ENCODE data around the gene RGSL1. TPM values are rescaled to one million over a fixed set of nuclear protein-coding genes. Genes with fewer than 3 reads are reported as not detected.

The RGSL1 gene
- total and polyA plus RNA-seq, 7 donors = not detected

- Histone ChIP-seq H3K27ac (no peak overlapping the region), H3K36me3 (ENCODE audit: insufficient read depth in 1 of 2, low read depth in 1 of 2) (no peaks in the 10 kb centered on the region), H3K27me3 (ENCODE audit: insufficient read depth in 3 of 3, low read length in 2 of 3) (no peaks in the 10 kb centered on the region), H3K4me1 (peaks cover 12% of the 10 kb centered on the region), H3K4me3 (no peak overlapping the region), H3K9me3 (no peaks in the 10 kb centered on the region)
- intact Hi-C loops (cut with DNase I) = no loop called here
- DNase-seq (no peak), ATAC-seq (no peak)
- TF ChIP-seq, protein P1, sequence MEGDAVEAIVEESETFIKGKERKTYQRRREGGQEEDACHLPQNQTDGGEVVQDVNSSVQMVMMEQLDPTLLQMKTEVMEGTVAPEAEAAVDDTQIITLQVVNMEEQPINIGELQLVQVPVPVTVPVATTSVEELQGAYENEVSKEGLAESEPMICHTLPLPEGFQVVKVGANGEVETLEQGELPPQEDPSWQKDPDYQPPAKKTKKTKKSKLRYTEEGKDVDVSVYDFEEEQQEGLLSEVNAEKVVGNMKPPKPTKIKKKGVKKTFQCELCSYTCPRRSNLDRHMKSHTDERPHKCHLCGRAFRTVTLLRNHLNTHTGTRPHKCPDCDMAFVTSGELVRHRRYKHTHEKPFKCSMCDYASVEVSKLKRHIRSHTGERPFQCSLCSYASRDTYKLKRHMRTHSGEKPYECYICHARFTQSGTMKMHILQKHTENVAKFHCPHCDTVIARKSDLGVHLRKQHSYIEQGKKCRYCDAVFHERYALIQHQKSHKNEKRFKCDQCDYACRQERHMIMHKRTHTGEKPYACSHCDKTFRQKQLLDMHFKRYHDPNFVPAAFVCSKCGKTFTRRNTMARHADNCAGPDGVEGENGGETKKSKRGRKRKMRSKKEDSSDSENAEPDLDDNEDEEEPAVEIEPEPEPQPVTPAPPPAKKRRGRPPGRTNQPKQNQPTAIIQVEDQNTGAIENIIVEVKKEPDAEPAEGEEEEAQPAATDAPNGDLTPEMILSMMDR (IDR thresholded peaks at IDR 0.05) = no peak
- WGBS, 3 donors = 58 to 60% (median 60%) methylated on average over 3 of the region's 3 CpGs
Observed at GRCh38 chr1:182407724-182408123, 42.2 kb upstream of the RGSL1 start.

DNA sequence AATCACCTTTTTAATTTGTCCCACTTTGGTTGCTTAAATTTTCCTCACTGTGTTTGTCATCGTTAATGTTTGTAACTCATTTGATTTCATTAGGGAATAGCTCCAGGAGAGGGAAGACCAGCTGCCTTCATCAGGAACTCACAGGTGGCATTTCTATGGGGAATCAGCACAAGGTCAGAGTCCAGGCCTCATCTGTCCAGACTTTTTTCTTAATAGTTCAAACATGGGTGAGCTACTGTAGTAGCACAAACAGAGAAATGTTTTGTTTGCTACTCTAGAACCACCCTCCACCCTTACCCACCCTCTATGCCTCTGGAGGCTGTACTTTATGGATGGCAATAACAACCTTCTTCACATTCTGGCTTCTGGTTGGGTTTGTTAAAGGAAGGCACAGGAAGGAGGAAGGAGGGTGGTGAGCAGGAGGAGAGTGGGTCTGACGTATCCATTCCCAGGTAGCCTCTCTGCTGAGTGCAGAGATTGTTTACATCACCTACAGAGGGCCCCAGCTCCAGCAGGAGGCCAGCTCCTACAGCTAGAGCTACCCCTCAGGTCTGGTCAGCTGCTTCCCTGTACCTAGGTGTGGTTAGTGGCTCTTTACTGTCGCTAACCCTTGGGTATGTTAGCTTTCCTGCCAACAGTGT lies 41.4 kb upstream of the RGSL1 start:
- intact Hi-C loops (cut with DNase I) = no loop called here
- Histone ChIP-seq H3K9me3 (no peaks in the 10 kb centered on the region), H3K27me3 (ENCODE audit: insufficient read depth in 3 of 3, low read length in 2 of 3) (no peaks in the 10 kb centered on the region), H3K4me1 (peaks cover 12% of the 10 kb centered on the region), H3K27ac (no peak overlapping the region), H3K4me3 (no peak overlapping the region), H3K36me3 (ENCODE audit: insufficient read depth in 1 of 2, low read depth in 1 of 2) (no peaks in the 10 kb centered on the region)
- ATAC-seq = no peak
- DNase-seq = no peak
- TF ChIP-seq, protein P1 (IDR thresholded peaks at IDR 0.05) = no peak
- WGBS, 3 donors = 66 to 78% (median 74%) methylated on average over 3 of the region's 3 CpGs

DNA sequence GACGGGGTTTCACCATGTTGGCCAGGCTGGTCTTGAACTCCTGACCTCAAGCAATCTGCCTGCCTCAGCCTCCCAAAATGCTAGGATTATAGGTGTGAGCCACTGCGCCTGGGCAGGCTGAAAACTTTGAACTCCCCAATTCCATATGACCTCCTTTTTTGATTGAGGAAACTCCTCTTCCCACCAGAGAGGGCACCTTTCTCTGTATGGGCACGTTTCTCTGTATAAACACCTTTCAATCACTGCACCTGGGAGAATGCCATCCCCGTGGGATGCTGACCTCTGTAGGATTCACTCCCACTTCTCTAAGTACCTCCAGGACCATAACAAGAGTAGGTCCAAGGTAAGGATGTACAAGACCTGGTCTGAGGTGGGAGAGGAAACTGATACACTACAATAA lies 39.8 kb upstream of the RGSL1 start:
- Histone ChIP-seq H3K27me3 (ENCODE audit: insufficient read depth in 3 of 3, low read length in 2 of 3) (no peaks in the 10 kb centered on the region), H3K4me1 (peaks cover 12% of the 10 kb centered on the region), H3K9me3 (no peaks in the 10 kb centered on the region), H3K36me3 (ENCODE audit: insufficient read depth in 1 of 2, low read depth in 1 of 2) (no peaks in the 10 kb centered on the region), H3K4me3 (no peak overlapping the region), H3K27ac (no peak overlapping the region)
- DNase-seq = no peak
- peak in 2 of 4 donors; percentile 26 to 30 for ATAC-seq
- intact Hi-C loops (cut with DNase I) = no loop called here
- 78 to 85% (median 80%) methylated on average over 4 of the region's 4 CpGs for WGBS, 3 donors
- TF ChIP-seq, protein P1 (IDR thresholded peaks at IDR 0.05) = no peak

DNA sequence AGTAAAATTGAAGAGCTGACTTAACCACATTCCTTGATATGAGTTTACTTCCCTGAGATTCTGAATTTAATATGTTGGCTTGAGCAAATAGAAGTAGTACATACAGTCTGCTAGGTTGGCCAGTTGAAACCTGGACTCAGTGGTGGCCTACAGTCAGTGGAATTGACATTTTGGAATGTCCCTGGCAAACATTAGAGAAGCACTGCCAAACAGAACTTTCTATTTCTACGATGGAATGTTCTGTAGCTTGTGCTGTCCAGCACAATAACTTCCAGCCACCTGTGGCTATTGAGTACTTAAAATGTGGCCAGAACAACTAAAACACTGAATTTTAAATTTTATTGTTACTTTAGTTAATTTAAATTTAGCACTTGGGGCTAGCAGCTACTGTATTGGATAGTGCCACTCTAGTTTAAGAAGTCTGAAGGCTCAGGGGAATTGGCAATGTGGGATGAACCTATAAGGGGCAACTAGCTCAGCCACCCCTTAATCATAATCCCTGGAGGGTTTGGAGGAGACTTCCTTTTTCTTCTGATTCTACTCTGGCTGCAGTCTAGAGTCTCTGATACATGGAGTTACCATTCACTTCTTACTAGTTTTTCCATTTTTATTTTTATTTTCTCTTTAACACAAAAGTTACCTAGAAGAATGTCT lies 39.2 kb upstream of the RGSL1 start:
- ATAC-seq = peak; percentile 52 to 97 (median 76)
- Histone ChIP-seq H3K27ac (no peak overlapping the region), H3K36me3 (ENCODE audit: insufficient read depth in 1 of 2, low read depth in 1 of 2) (no peaks in the 10 kb centered on the region), H3K9me3 (no peaks in the 10 kb centered on the region), H3K4me1 (peaks cover 12% of the 10 kb centered on the region), H3K4me3 (no peak overlapping the region), H3K27me3 (ENCODE audit: insufficient read depth in 3 of 3, low read length in 2 of 3) (no peaks in the 10 kb centered on the region)
- no peak for DNase-seq
- WGBS, 3 donors = 8 to 11% (median 10%) methylated on average over 1 of the region's 1 CpG
- intact Hi-C loops (cut with DNase I) = no loop called here
- TF ChIP-seq, protein P1 (IDR thresholded peaks at IDR 0.05) = no peak
